T-helper 2 cell (primary cell): ENCODE measurements around the gene MEGF9.
"Not testable (repeated sequence)": the region's sequence is repeated elsewhere in the genome, so short reads cannot be mapped to it uniquely, and the experiment has no call there.

Experiments used
- DNase-seq, 5 experiments: peaks; one replicate each; pipeline versions ENCODE4 v3.0.0 to v3.0.0-alpha.2; 2012 to 2022
- total RNA-seq, 2 donors: gene quantifications; one replicate each; lab custom pipeline; 2026; lab: John Stamatoyannopoulos, UW

MEGF9 gene
- total RNA-seq = 29.0 to 36.2 reads per million in 2 donors

GRCh38 chr9:120714088-120714845 lies at the start of gene MEGF9:
Gene MEGF9 (minus strand): TSS chr9:120714470. CDS start chr9:120714358, 112 bp downstream.
- DNase-seq = peak; percentile 91 to 97 (median 95)

- no peak for DNase-seq
Measured at GRCh38 chr9:120761006-120761405, 46.7 kb upstream of the MEGF9 start.

GRCh38 chr9:120759755-120760400 lies 45.6 kb upstream of the MEGF9 start:
- DNase-seq = no peak

- DNase-seq = no peak
Measured at GRCh38 chr9:120758544-120758943, 44.3 kb upstream of the MEGF9 start.

GRCh38 chr9:120757026-120757913 lies 43.0 kb upstream of the MEGF9 start:
- DNase-seq = no peak

GRCh38 chr9:120756531-120756930 lies 42.3 kb upstream of the MEGF9 start:
- no peak for DNase-seq

GRCh38 chr9:120755810-120756434 lies 41.7 kb upstream of the MEGF9 start:
- peak in 4 of 5 experiments; percentile 38 to 58 (median 41) for DNase-seq

- DNase-seq = no peak
Measured at GRCh38 chr9:120755044-120755443, 40.8 kb upstream of the MEGF9 start.

GRCh38 chr9:120750421-120750820 lies 36.2 kb upstream of the MEGF9 start:
- no peak for DNase-seq

GRCh38 chr9:120746366-120746765 lies 32.1 kb upstream of the MEGF9 start:
- not testable (repeated sequence) for DNase-seq

- DNase-seq = no peak
Measured at GRCh38 chr9:120745278-120745677, 31.0 kb upstream of the MEGF9 start.

GRCh38 chr9:120742951-120743416 lies 28.7 kb upstream of the MEGF9 start:
- DNase-seq = peak in 2 of 5 experiments; percentile 8 to 54

- no peak for DNase-seq
Measured at GRCh38 chr9:120741701-120742100, 27.4 kb upstream of the MEGF9 start.

GRCh38 chr9:120741191-120741590 lies 26.9 kb upstream of the MEGF9 start:
- DNase-seq = no peak

- DNase-seq = no peak
Measured at GRCh38 chr9:120740132-120740531, 25.9 kb upstream of the MEGF9 start.

- DNase-seq = no peak
Measured at GRCh38 chr9:120737416-120738165, 23.3 kb upstream of the MEGF9 start.

GRCh38 chr9:120736881-120737280 lies 22.6 kb upstream of the MEGF9 start:
- no peak for DNase-seq

- no peak for DNase-seq
Measured at GRCh38 chr9:120735415-120736126, 21.3 kb upstream of the MEGF9 start.

GRCh38 chr9:120734607-120735410 lies 20.5 kb upstream of the MEGF9 start:
- DNase-seq = no peak

- no peak for DNase-seq
Measured at GRCh38 chr9:120733190-120733589, 18.9 kb upstream of the MEGF9 start.
